ENCODE data around the gene TNNI3K.

- TF ChIP-seq REST (IDR thresholded peaks at IDR 0.05; ENCODE audit: borderline replicate concordance) (no peak), REST (CRISPR knock-in tag; IDR thresholded peaks at IDR 0.05; ENCODE audit: low read depth) (no peak), HDGF (IDR thresholded peaks at IDR 0.05) (no peak)
Observed at GRCh38 chr1:74407902-74408301, 172.7 kb downstream of the TNNI3K start.

Measured in K562 (cell line).